HG03558 (cell line): ENCODE results near the gene ABCC3.
"Not testable (repeated sequence)": the region's sequence is repeated elsewhere in the genome, so short reads cannot be mapped to it uniquely, and the experiment has no call there.

Experiments used
- ATAC-seq: cut with Tn5 transposase; IDR thresholded peaks from one replicate; pipeline ENCODE4 v1.9.1; 2021; ENCODE audit warnings: moderate number of reproducible peaks; ENCODE audit not compliant: unreplicated experiment; ENCODE audit errors: extremely low read depth

The ABCC3 gene

GRCh38 chr17:50692448-50693035 is 57.9 kb downstream of the ABCC3 start:
- no peak for ATAC-seq

- no peak for ATAC-seq
Measured at GRCh38 chr17:50693036-50693682, 58.5 kb downstream of the ABCC3 start.

GRCh38 chr17:50696365-50696879 is 61.7 kb downstream of the ABCC3 start:
- ATAC-seq = no peak

- ATAC-seq = no peak
Measured at GRCh38 chr17:50697062-50697461, 62.4 kb downstream of the ABCC3 start.

- ATAC-seq = no peak
Measured at GRCh38 chr17:50697663-50698272, 63.1 kb downstream of the ABCC3 start.

GRCh38 chr17:50699410-50699809 is 64.7 kb downstream of the ABCC3 start:
- no peak for ATAC-seq

- no peak for ATAC-seq
Measured at GRCh38 chr17:50703162-50703561, 68.5 kb downstream of the ABCC3 start.

- peak; percentile 73 for ATAC-seq
Measured at GRCh38 chr17:50707289-50708049, 72.8 kb downstream of the ABCC3 start, which contains the start of gene ANKRD40. Gene ANKRD40, minus strand, starts transcription at chr17:50707914. Its CDS starts 260 bp downstream, at chr17:50707654.

- ATAC-seq = no peak
Measured at GRCh38 chr17:50708050-50709000, 73.6 kb downstream of the ABCC3 start.

- not testable (repeated sequence) for ATAC-seq
Measured at GRCh38 chr17:50709053-50709452, 74.4 kb downstream of the ABCC3 start.

- no peak for ATAC-seq
Measured at GRCh38 chr17:50710025-50710424, 75.3 kb downstream of the ABCC3 start.

GRCh38 chr17:50710650-50711049 is 76.0 kb downstream of the ABCC3 start:
- ATAC-seq = no peak

GRCh38 chr17:50712641-50713040 is 78.0 kb downstream of the ABCC3 start:
- no peak for ATAC-seq

GRCh38 chr17:50715471-50715870 is 80.8 kb downstream of the ABCC3 start:
- no peak for ATAC-seq

GRCh38 chr17:50719144-50719923 is 84.7 kb downstream of the ABCC3 start, which contains the start of gene LUC7L3:
Gene LUC7L3, plus strand, starts transcription at chr17:50719603. Its CDS starts 130 bp downstream, at chr17:50719733.
- peak; percentile 58 for ATAC-seq

- ATAC-seq = no peak
Measured at GRCh38 chr17:50719924-50720794, 85.5 kb downstream of the ABCC3 start.

GRCh38 chr17:50721194-50722010 is 86.7 kb downstream of the ABCC3 start:
- ATAC-seq = no peak
